ENCODE data around the gene ZSCAN21.
A peak's percentile ranks its signal among the peaks of the same experiment; 100 is the strongest.

The ZSCAN21 gene

DNA sequence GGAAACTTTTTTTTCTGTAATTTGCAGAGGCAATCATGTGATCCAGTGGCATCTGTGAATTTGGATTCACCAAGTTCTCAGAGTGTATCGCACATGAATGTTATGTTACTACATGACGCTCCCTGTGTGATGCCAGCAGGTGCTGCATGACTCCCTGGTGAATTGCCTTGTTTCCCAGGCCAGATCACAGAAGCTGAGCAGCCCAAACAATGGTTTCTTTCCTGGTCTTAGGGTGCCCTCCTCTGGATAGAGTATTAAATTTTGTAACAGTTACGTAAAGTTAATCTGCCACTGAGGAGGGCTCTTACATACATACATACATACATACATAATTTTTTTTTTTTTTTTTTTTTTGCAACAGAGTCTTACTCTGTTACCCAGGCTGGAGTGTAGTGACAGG lies 3.6 kb downstream of the ZSCAN21 start (continued):
- TF ChIP-seq, protein P1, sequence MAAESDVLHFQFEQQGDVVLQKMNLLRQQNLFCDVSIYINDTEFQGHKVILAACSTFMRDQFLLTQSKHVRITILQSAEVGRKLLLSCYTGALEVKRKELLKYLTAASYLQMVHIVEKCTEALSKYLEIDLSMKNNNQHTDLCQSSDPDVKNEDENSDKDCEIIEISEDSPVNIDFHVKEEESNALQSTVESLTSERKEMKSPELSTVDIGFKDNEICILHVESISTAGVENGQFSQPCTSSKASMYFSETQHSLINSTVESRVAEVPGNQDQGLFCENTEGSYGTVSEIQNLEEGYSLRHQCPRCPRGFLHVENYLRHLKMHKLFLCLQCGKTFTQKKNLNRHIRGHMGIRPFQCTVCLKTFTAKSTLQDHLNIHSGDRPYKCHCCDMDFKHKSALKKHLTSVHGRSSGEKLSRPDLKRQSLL (tag by site-specific recombination; IDR thresholded peaks at IDR 0.05): no peak
- TF ChIP-seq SCRT1 (tag by site-specific recombination; IDR thresholded peaks at IDR 0.05; ENCODE audit: borderline replicate concordance) (no peak), ZNF530 (tag by site-specific recombination; IDR thresholded peaks at IDR 0.05; ENCODE audit: low read depth) (no peak), ZNF501 (tag by site-specific recombination; IDR thresholded peaks at IDR 0.05) (no peak), ZNF274 (IDR thresholded peaks at IDR 0.05; ENCODE audit: low read length) (no peak), ZNF274 (tag by site-specific recombination; IDR thresholded peaks at IDR 0.05; ENCODE audit: borderline replicate concordance) (no peak), ZNF488 (tag by site-specific recombination; IDR thresholded peaks at IDR 0.05) (no peak), ZNF174 (tag by site-specific recombination; IDR thresholded peaks at IDR 0.05) (no peak), ZNF521 (tag by site-specific recombination; IDR thresholded peaks at IDR 0.05) (no peak), ZNF19 (tag by site-specific recombination; IDR thresholded peaks at IDR 0.05; ENCODE audit: low read depth) (no peak), ZBTB17 (tag by site-specific recombination; IDR thresholded peaks at IDR 0.05) (peak; percentile 53; the same call in 1 of the 2 replicates)

GRCh38 chr7:100057006-100057405 lies 7.4 kb downstream of the ZSCAN21 start:
- no peak overlapping the region for H3K4me3 ChIP-seq (ENCODE audit: low read depth, low read length)
- ChIA-PET POLR2A (no interaction called here), CTCF (no interaction called here)
- H3K36me3 ChIP-seq (ENCODE audit: control insufficient read depth in 2 of 2, insufficient read depth in 1 of 2, low read length in 2 of 2): peaks cover 28 to 36% of the 10 kb centered on the region in 2 experiments
- no peak overlapping the region for H3K27ac ChIP-seq (ENCODE audit: extremely low read depth, low read depth, low read length)
- no peaks in the 10 kb centered on the region for H3K9me3 ChIP-seq (ENCODE audit: control insufficient read depth, insufficient read depth, low read depth, low read length)
- H3K4me1 ChIP-seq (ENCODE audit: control insufficient read depth, insufficient read depth, low read length): no peaks in the 10 kb centered on the region
- TF ChIP-seq ZNF792 (tag by site-specific recombination; IDR thresholded peaks at IDR 0.05): no peak
- no peak for TF ChIP-seq ZNF830 (tag by site-specific recombination; IDR thresholded peaks at IDR 0.05; ENCODE audit: low read depth)
- TF ChIP-seq MEIS1 (CRISPR knock-in tag; IDR thresholded peaks at IDR 0.05; ENCODE audit: borderline replicate concordance): no peak
- TF ChIP-seq, protein P2, sequence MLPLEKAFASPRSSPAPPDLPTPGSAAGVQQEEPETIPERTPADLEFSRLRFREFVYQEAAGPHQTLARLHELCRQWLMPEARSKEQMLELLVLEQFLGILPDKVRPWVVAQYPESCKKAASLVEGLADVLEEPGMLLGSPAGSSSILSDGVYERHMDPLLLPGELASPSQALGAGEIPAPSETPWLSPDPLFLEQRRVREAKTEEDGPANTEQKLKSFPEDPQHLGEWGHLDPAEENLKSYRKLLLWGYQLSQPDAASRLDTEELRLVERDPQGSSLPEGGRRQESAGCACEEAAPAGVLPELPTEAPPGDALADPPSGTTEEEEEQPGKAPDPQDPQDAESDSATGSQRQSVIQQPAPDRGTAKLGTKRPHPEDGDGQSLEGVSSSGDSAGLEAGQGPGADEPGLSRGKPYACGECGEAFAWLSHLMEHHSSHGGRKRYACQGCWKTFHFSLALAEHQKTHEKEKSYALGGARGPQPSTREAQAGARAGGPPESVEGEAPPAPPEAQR (tag by site-specific recombination; IDR thresholded peaks at IDR 0.05): no peak
- no peak for TF ChIP-seq KLF10 (tag by site-specific recombination; IDR thresholded peaks at IDR 0.05)
- no peak for TF ChIP-seq ZNF202 (tag by site-specific recombination; IDR thresholded peaks at IDR 0.05; ENCODE audit: borderline replicate concordance)
- TF ChIP-seq ZFP69B (tag by site-specific recombination; IDR thresholded peaks at IDR 0.05): no peak
- no peak for TF ChIP-seq BCL11B (tag by site-specific recombination; IDR thresholded peaks at IDR 0.05; ENCODE audit: low read depth)
- TF ChIP-seq ZNF155 (tag by site-specific recombination; IDR thresholded peaks at IDR 0.05): no peak
- no peak for TF ChIP-seq ZNF112 (tag by site-specific recombination; IDR thresholded peaks at IDR 0.05)
- no peak for TF ChIP-seq ZBTB10 (tag by site-specific recombination; IDR thresholded peaks at IDR 0.05)
- TF ChIP-seq KLF7 (tag by site-specific recombination; IDR thresholded peaks at IDR 0.05; ENCODE audit: borderline replicate concordance): no peak
- TF ChIP-seq KLF1 (tag by site-specific recombination; IDR thresholded peaks at IDR 0.05): no peak
- no peak for TF ChIP-seq ZBTB17 (tag by site-specific recombination; IDR thresholded peaks at IDR 0.05)
